Vagina (tissue), 2 donors: ENCODE data around the gene MMADHC. TPM values are rescaled to one million over a fixed set of nuclear protein-coding genes. Genes with fewer than 3 reads are reported as not detected.

ENCODE experiments used
- DNase-seq, 2 donors: peaks; one replicate each; pipeline ENCODE4 v3.0.0-alpha.2; 2017; ENCODE audit errors: extremely low spot score in 2 of 2
- H3K27ac ChIP-seq: fragments of 200-600 bp; sonication (generic); one replicate; pipeline ENCODE4 v1.5.1; 2019
- H3K27me3 ChIP-seq: fragments of 200-600 bp; sonication (generic); one replicate; pipeline ENCODE4 v1.5.1; 2019
- H3K36me3 ChIP-seq, 2 donors: fragments of 200-600 bp; sonication (generic); one replicate each; pipeline ENCODE4 v1.5.1; 2017 to 2019
- H3K4me1 ChIP-seq: fragments of 200-600 bp; sonication (generic); one replicate; pipeline ENCODE4 v1.5.1; 2019
- H3K4me3 ChIP-seq, 2 donors: fragments of 200-600 bp; sonication (generic); 1 replicate in 1 of 2; 2 replicates in 1 of 2; pipeline ENCODE4 v1.5.1; 2016 to 2019
- H3K9me3 ChIP-seq: fragments of 200-600 bp; sonication (generic); one replicate; pipeline ENCODE4 v1.5.1; 2019
- CTCF ChIP-seq, 3 experiments: fragments of 450-650 bp in 2 of 3; fragments of 200-600 bp in 1 of 3; sonication (generic) in 1 of 3; IDR thresholded peaks; one replicate each; pipeline ENCODE4 v1.5.1; 2017 to 2019; ENCODE audit warnings: antibody characterized with exemption in 3 of 3, mild to moderate bottlenecking in 2 of 3, moderate library complexity in 2 of 3
- POLR2A ChIP-seq, 2 donors: fragments of 450-650 bp; IDR thresholded peaks; one replicate each; pipeline ENCODE4 v1.6.1; 2017; ENCODE audit warnings: antibody characterized with exemption in 2 of 2, mild to moderate bottlenecking in 2 of 2, moderate library complexity in 2 of 2
- POLR2AphosphoS5 ChIP-seq, 2 donors: sonication (generic); formaldehyde crosslinking; IDR thresholded peaks; one replicate each; pipeline ENCODE4 v1.9.0; 2017; ENCODE audit warnings: antibody characterized with exemption in 2 of 2, mild to moderate bottlenecking in 2 of 2, low read depth in 1 of 2; ENCODE audit not compliant: insufficient read depth in 1 of 2
- intact Hi-C: fragments of 100-400 bp; cut with DNase I; formaldehyde crosslinking; loops from one replicate; pipeline ENCODE4 v1.15.1; 2023
- total RNA-seq: library from RNA; depleted of rRNA; stranded (reverse); fragments of >200 nt; gene quantifications from one replicate; pipeline ENCODE4 v1.2.3, GENCODE V29; 2016

MMADHC gene
- total RNA-seq, 1 donor from 2014 or later = 48.1 TPM

- intact Hi-C loops = no loop called here
- no peaks in the 10 kb centered on the region for H3K9me3 ChIP-seq
- TF ChIP-seq CTCF (IDR thresholded peaks at IDR 0.05) (no peak), POLR2A (IDR thresholded peaks at IDR 0.05) (no peak), POLR2AphosphoS5 (IDR thresholded peaks at IDR 0.05; ENCODE audit: insufficient read depth in 1 of 2, low read depth in 1 of 2) (no peak)
- H3K4me1 ChIP-seq = no peaks in the 10 kb centered on the region
- no peaks in the 10 kb centered on the region for H3K36me3 ChIP-seq
- H3K4me3 ChIP-seq = no peak overlapping the region
- no peak overlapping the region for H3K27ac ChIP-seq
- DNase-seq = no peak
- no peaks in the 10 kb centered on the region for H3K27me3 ChIP-seq
Observed at GRCh38 chr2:149625671-149626070, 38.1 kb upstream of the MMADHC start.

- intact Hi-C loops = no loop called here
- Histone ChIP-seq H3K27me3 (no peaks in the 10 kb centered on the region), H3K27ac (no peak overlapping the region), H3K9me3 (no peaks in the 10 kb centered on the region), H3K4me3 (no peak overlapping the region), H3K36me3 (no peaks in the 10 kb centered on the region), H3K4me1 (no peaks in the 10 kb centered on the region)
- no peak for TF ChIP-seq CTCF (IDR thresholded peaks at IDR 0.05)
- TF ChIP-seq POLR2AphosphoS5 (IDR thresholded peaks at IDR 0.05; ENCODE audit: insufficient read depth in 1 of 2, low read depth in 1 of 2) = no peak
- TF ChIP-seq POLR2A (IDR thresholded peaks at IDR 0.05) = no peak
- DNase-seq = no peak
Observed at GRCh38 chr2:149625271-149625670, 37.7 kb upstream of the MMADHC start.

GRCh38 chr2:149622343-149622742 is 34.8 kb upstream of the MMADHC start:
- no peaks in the 10 kb centered on the region for H3K36me3 ChIP-seq

GRCh38 chr2:149617476-149617875 is 29.9 kb upstream of the MMADHC start:
- H3K4me1 ChIP-seq = peaks cover 5% of the 10 kb centered on the region
- H3K36me3 ChIP-seq = no peaks in the 10 kb centered on the region
- no peak for DNase-seq
- TF ChIP-seq POLR2AphosphoS5 (IDR thresholded peaks at IDR 0.05; ENCODE audit: insufficient read depth in 1 of 2, low read depth in 1 of 2) = no peak
- no peak for TF ChIP-seq POLR2A (IDR thresholded peaks at IDR 0.05)
- no peak for TF ChIP-seq CTCF (IDR thresholded peaks at IDR 0.05)
- no peak overlapping the region for H3K4me3 ChIP-seq
- no peak overlapping the region for H3K27ac ChIP-seq
- no peaks in the 10 kb centered on the region for H3K9me3 ChIP-seq
- intact Hi-C loops = no loop called here
- H3K27me3 ChIP-seq = no peaks in the 10 kb centered on the region

More at GRCh38 chr2:149622343-149622742, 34.8 kb upstream of the MMADHC start:
- Histone ChIP-seq H3K9me3 (no peaks in the 10 kb centered on the region), H3K4me3 (no peak overlapping the region), H3K4me1 (no peaks in the 10 kb centered on the region), H3K27ac (no peak overlapping the region), H3K27me3 (no peaks in the 10 kb centered on the region)
- TF ChIP-seq POLR2AphosphoS5 (IDR thresholded peaks at IDR 0.05; ENCODE audit: insufficient read depth in 1 of 2, low read depth in 1 of 2) (no peak), POLR2A (IDR thresholded peaks at IDR 0.05) (no peak), CTCF (IDR thresholded peaks at IDR 0.05) (no peak)
- no peak for DNase-seq
- intact Hi-C loops = no loop called here

- Histone ChIP-seq H3K36me3 (no peaks in the 10 kb centered on the region), H3K27me3 (no peaks in the 10 kb centered on the region), H3K4me3 (no peak overlapping the region), H3K4me1 (peaks cover 11% of the 10 kb centered on the region), H3K9me3 (no peaks in the 10 kb centered on the region), H3K27ac (no peak overlapping the region)
- no peak for DNase-seq
- TF ChIP-seq CTCF (IDR thresholded peaks at IDR 0.05) (no peak), POLR2A (IDR thresholded peaks at IDR 0.05) (no peak), POLR2AphosphoS5 (IDR thresholded peaks at IDR 0.05; ENCODE audit: insufficient read depth in 1 of 2, low read depth in 1 of 2) (no peak)
- intact Hi-C loops = no loop called here
Observed at GRCh38 chr2:149616681-149617456, 29.3 kb upstream of the MMADHC start.
